Mucosa of rectum (tissue), 2 donors: Measurements from ENCODE around the gene CDKN2D.

Experiments used
- H3K27ac ChIP-seq, 2 donors: one replicate each; pipeline ENCODE4 v1.7.0; 2013; ENCODE audit warnings: inconsistent platforms in 2 of 2, low read depth in 2 of 2, low read length in 2 of 2
- H3K27me3 ChIP-seq, 2 donors: one replicate each; pipeline ENCODE4 v1.7.0; 2013; ENCODE audit warnings: low read length in 2 of 2; ENCODE audit not compliant: control insufficient read depth in 2 of 2, insufficient read depth in 2 of 2
- H3K36me3 ChIP-seq, 2 donors: one replicate each; pipeline ENCODE4 v1.7.0; 2013; ENCODE audit warnings: low read length in 2 of 2; ENCODE audit not compliant: control insufficient read depth in 2 of 2, insufficient read depth in 2 of 2
- H3K4me1 ChIP-seq, 2 donors: one replicate each; pipeline ENCODE4 v1.7.0; 2013; ENCODE audit warnings: low read length in 2 of 2, mild to moderate bottlenecking in 1 of 2; ENCODE audit not compliant: control insufficient read depth in 2 of 2, insufficient read depth in 2 of 2
- H3K4me3 ChIP-seq, 2 donors: one replicate each; pipeline ENCODE4 v1.7.0; 2013; ENCODE audit warnings: low read length in 2 of 2
- H3K9ac ChIP-seq, 2 donors: one replicate each; pipeline ENCODE4 v1.7.0; 2013; ENCODE audit warnings: low read length in 2 of 2, low read depth in 1 of 2, mild to moderate bottlenecking in 1 of 2
- H3K9me3 ChIP-seq, 2 donors: one replicate each; pipeline ENCODE4 v1.7.0; 2013; ENCODE audit warnings: low read length in 2 of 2; ENCODE audit not compliant: control insufficient read depth in 2 of 2
- donor health status: healthy.
- donor health status: Normal muscosa, but diverticular disease.

CDKN2D gene

DNA sequence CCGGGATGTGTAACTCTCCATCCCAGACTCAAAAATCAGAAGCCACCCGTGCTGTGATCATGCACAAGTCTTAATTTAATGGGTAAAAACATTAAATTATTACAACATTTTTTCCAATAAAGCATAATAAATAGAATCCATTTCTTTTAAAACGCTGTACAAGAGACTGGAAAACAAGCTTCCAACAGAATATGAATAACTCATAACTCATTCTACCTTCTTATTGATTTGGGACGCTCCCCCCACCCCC lies 2.4 kb downstream of the CDKN2D start:
- Histone ChIP-seq H3K4me1 (peaks cover 35 to 38% of the 10 kb centered on the region in 2 donors), H3K9ac (peak overlapping the region; percentile 70)

DNA sequence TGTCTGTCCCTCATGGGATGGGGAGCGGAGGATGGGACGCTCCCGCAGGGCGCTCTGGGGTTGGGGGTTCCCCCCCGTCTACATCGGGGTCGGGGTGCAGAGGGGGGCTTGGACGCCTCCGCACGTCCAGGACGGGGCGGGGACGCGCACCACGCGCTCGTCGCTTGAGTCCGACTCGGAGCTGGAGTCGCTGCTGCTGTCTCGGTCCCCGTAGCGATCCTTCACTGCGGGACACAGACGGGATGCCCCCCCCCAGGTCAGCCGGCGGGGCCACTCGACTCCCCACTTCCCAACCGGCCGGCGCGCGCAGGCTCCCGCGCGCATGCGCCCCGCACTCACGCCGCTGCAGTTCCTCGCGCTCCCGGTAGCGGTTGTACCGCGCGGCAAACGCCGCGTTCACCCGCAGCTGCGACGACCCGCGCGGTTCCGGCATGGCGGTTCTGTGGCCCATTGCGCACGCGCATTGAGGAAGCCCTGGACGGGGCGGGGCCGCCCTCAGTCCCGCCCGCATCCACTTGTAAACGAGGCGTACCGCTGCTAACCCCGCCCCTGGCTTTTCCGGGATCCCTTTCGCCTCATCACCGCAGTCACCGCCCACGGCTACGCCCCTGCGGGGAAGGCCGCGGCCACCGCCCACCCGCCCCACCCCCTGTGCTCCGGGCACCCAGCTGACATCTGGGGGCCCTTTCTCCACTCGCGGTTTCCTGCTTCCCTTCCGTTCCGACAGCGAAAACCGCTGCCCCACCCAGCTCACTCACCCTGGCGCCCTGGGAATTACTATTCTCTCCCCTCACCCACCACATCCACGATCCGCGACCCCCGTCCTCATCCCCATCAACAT lies 3.0 kb downstream of the CDKN2D start, which contains the start of gene KRI1:
Gene KRI1, minus strand, starts transcription at position 444 of the 841 bp plus-strand sequence. Its CDS starts 11 bp downstream, at position 433.
- H3K4me3 ChIP-seq = peak within 1 kb of the TSS; percentile 82 to 86

More for the DNA sequence above, 2.4 kb downstream of the CDKN2D start:
- no peaks in the 10 kb centered on the region for H3K27me3 ChIP-seq
- H3K4me3 ChIP-seq = peak overlapping the region; percentile 74 to 86
- no peaks in the 10 kb centered on the region for H3K36me3 ChIP-seq
- peak overlapping the region; percentile 79 to 86 for H3K27ac ChIP-seq
- no peaks in the 10 kb centered on the region for H3K9me3 ChIP-seq

DNA sequence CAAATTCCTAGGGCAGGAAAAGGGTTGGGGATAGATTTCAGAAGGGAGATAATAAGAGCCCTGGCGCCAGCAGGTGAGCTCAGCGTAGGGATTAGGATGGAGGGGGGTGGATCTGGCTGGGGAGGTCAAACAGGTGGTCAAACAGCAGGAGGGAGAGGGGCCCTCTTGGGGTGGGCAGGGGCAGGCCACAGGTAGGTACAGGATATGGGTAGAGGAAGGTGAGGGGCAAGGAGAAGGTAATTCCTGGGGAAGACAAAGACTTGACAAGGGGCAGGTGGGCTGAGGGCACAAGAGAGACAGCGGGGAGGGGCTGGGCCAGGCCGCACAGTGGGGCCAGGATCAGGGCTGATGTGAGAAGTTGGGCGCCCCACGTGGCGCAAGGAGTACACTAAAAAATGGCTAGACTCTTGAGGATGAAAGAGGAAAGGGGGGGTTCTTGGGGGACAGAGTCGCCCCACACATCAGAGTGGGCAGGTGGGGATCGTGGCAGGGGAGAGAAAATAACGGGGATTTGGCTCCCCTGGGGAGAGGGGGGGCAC lies 3.7 kb downstream of the CDKN2D start:
- Histone ChIP-seq H3K36me3 (peaks cover 2 to 7% of the 10 kb centered on the region in 2 donors), H3K4me1 (peaks cover 35 to 38% of the 10 kb centered on the region in 2 donors), H3K27me3 (no peaks in the 10 kb centered on the region), H3K4me3 (peak overlapping the region; percentile 82 to 86), H3K9me3 (no peaks in the 10 kb centered on the region), H3K9ac (peak overlapping the region; percentile 88), H3K27ac (peak overlapping the region; percentile 74 to 86)

More for the DNA sequence above, 3.0 kb downstream of the CDKN2D start, which contains the start of gene KRI1:
- Histone ChIP-seq H3K27ac (peak within 1 kb of the TSS; percentile 79 to 86), H3K9me3 (no peaks in the 10 kb centered on the region), H3K4me1 (peaks cover 35 to 38% of the 10 kb centered on the region in 2 donors), H3K27me3 (no peaks in the 10 kb centered on the region), H3K36me3 (no peaks in the 10 kb centered on the region), H3K9ac (peak within 1 kb of the TSS; percentile 88)

DNA sequence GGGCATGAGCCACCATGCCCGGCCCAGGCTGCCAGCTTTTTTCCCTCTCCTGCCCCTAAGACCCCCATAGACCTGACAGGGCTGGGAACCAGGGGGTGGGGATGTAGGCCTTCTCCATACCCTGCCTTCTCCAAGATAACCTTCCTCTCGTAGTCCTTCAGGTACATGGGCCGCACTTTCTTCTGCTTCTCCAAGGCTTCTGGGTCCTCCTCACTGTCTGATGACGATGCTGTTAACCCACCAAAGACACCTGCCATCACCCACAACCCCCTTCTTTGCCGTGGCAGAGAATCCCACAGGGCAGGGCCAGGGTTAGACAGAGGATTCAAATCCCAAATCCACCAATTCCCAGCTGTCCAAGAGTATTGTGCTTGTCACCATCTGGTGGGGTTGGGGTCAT lies 6.2 kb downstream of the CDKN2D start:
- H3K36me3 ChIP-seq = peaks cover 19 to 24% of the 10 kb centered on the region in 2 donors

DNA sequence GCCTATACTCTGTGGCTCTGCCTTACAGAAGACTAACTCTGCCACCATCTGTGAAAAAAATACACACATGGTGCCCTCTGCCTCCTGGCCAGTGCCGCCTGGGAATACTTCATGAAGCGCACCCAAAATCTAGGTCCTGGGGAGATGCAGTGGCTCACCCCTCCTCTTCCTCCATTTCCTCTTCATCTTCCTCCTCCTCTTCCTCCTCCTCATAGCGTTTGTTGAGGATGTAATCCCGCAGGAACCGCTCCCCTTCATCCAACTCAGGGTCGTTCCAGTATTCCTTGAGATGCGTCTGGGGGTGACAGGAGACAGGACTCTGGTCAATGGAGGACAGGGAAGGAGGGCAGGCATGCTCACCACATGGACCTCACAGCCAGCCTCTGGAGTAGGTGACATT lies 8.6 kb downstream of the CDKN2D start:
- Histone ChIP-seq H3K27ac (no peak overlapping the region), H3K9ac (no peak overlapping the region), H3K9me3 (no peaks in the 10 kb centered on the region), H3K4me3 (no peak overlapping the region), H3K27me3 (no peaks in the 10 kb centered on the region), H3K4me1 (peaks cover 6 to 7% of the 10 kb centered on the region in 2 donors), H3K36me3 (peaks cover 26 to 38% of the 10 kb centered on the region in 2 donors)

More for the DNA sequence above, 6.2 kb downstream of the CDKN2D start:
- Histone ChIP-seq H3K9me3 (no peaks in the 10 kb centered on the region), H3K27ac (no peak overlapping the region), H3K4me3 (no peak overlapping the region), H3K4me1 (peaks cover 23% of the 10 kb centered on the region in 2 donors), H3K27me3 (no peaks in the 10 kb centered on the region), H3K9ac (no peak overlapping the region)

DNA sequence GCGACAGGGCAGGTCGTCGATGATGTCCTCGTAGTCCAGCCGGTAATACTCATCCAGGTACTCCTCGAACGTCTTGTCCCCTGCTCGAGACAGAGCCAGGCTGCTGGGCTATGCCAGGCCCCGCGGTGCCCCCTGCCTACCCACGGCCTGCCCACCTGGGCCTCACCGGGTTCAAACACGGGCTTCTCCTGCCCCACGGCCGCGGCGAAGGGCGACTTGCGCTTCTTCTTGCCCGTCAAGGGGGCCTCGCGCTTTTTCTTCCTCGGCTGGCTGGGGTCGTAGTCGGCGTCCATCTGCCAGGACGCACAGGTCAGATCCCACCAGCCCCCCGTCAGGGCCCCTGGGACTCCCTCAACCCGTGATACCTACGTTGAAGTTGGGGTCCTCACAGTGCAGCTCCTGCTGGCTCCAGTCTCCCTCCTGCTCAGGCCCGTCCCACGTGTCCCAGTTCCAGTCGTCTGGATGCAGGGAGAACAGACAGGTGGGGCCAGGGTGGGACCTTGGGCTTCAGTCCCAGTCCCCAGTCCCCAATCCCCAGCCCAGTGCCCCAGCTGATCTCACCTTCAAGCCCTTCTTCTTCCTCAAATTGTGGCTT lies 11.1 kb downstream of the CDKN2D start:
- no peak overlapping the region for H3K4me3 ChIP-seq
- peaks cover 5 to 17% of the 10 kb centered on the region in 2 donors for H3K4me1 ChIP-seq
- H3K27ac ChIP-seq = no peak overlapping the region
- H3K9ac ChIP-seq = no peak overlapping the region
- no peaks in the 10 kb centered on the region for H3K9me3 ChIP-seq
- H3K27me3 ChIP-seq = no peaks in the 10 kb centered on the region
- peaks cover 48 to 53% of the 10 kb centered on the region in 2 donors for H3K36me3 ChIP-seq

DNA sequence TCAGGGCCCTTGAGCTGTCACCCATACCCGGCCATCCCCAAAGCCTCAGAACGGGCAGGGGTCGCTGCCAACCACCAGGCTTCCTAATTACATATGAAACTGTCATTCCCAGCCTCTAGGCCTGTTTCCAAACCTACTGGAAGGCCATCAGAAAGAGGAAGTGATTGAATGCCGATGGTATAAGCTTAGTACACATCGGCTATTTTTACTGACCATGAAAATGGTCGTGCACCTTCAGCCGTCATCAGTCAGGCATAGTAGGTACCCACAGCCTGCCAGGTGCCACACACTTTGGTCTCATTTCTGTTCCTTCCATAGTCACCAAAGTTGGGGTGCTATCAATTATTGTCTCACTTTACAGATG lies 13.2 kb downstream of the CDKN2D start:
- H3K27ac ChIP-seq = no peak overlapping the region
- no peaks in the 10 kb centered on the region for H3K27me3 ChIP-seq
- H3K9ac ChIP-seq = no peak overlapping the region
- no peaks in the 10 kb centered on the region for H3K9me3 ChIP-seq
- H3K4me1 ChIP-seq = peaks cover 16 to 25% of the 10 kb centered on the region in 2 donors
- H3K4me3 ChIP-seq = no peak overlapping the region
- peaks cover 56 to 61% of the 10 kb centered on the region in 2 donors for H3K36me3 ChIP-seq

DNA sequence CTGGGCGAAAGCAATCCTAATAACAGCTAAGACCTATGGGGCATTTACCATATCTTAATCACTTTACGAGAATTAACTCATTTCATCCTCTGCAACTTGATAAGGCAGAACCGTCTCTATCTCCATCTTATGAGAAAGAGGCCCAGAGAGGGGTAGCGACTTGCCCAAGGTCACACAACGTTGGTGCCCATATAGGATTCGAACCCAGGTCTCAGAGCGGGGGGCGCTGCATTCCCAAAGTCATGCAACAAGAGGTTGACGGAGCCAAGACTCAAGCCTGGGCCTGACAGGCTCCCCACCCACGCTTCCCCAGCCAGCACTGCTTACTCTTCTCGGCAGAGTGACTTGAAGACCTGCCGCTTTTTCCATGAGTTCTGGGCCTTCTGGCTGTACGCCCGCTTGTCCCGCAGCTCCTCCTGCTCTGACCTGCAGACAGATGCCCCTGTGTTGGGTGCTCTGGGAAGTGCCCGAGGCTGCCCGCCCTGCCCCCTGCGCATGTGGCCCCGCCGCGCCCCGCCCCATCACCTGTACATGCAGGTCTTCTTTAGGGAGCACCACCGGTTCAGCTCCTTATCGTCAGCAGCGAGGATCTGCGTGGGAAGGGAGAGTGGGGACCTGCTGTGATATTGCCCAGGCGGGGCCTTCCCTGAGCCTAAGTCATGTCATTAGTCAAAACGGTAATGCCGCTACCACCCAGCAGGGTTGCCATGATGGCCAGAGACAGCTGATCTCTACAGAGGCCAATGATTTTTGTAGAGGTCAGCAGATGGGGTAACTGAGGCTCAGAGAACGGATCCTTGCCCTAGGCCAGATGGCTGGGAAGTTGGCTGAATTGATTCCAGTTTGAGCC lies 13.8 kb downstream of the CDKN2D start:
- H3K9ac ChIP-seq = no peak overlapping the region
- H3K4me3 ChIP-seq = no peak overlapping the region
- H3K27ac ChIP-seq = no peak overlapping the region
- no peaks in the 10 kb centered on the region for H3K9me3 ChIP-seq
- H3K27me3 ChIP-seq = no peaks in the 10 kb centered on the region
- H3K4me1 ChIP-seq = peaks cover 16 to 29% of the 10 kb centered on the region in 2 donors
- peaks cover 57 to 59% of the 10 kb centered on the region in 2 donors for H3K36me3 ChIP-seq

DNA sequence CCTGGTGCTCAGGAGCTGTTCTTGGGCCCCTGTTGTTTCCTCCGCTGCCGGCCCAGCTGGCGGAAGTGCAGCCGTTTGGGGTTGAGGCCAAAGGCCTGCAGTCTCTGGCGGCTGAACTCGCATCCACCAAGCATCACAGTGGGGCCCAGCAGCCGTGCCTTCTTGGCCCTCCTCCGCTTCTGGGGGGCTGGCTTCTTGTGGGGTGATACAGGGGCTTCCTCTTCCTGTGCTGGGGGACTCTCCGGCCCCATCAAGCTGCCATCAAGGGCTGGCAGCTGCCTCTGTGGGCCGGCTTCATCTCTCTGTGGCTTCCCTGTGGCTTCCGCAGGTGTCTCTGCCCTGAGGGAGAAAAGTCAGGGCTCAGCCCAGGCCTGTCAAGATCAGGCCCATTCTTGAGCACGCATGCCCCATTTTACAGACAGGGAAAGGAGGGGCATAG lies 14.8 kb downstream of the CDKN2D start:
- Histone ChIP-seq H3K27ac (peak overlapping the region in 1 of 2 donors; percentile 71), H3K27me3 (no peaks in the 10 kb centered on the region), H3K9ac (no peak overlapping the region), H3K4me3 (no peak overlapping the region), H3K36me3 (peaks cover 48 to 54% of the 10 kb centered on the region in 2 donors), H3K9me3 (no peaks in the 10 kb centered on the region), H3K4me1 (peaks cover 16 to 29% of the 10 kb centered on the region in 2 donors)
